Glutamatergic neuron (in vitro differentiated cells): ENCODE measurements around the gene RGR. TPM values are rescaled to one million over a fixed set of nuclear protein-coding genes. Genes with fewer than 3 reads are reported as not detected.

Experiments used
- DNase-seq: peaks from one replicate; pipeline ENCODE4 v3.0.0; 2022
- H3K27ac Mint-ChIP-seq: one replicate; pipeline ENCODE4 v1.8.0; 2020; ENCODE audit warnings: mild to moderate bottlenecking, mixed read lengths, inconsistent platforms; ENCODE audit not compliant: unreplicated experiment
- H3K27me3 Mint-ChIP-seq: one replicate; pipeline ENCODE4 v1.8.0; 2020; ENCODE audit warnings: mild to moderate bottlenecking, moderate library complexity, mixed read lengths, inconsistent platforms; ENCODE audit not compliant: unreplicated experiment
- H3K36me3 Mint-ChIP-seq: one replicate; pipeline ENCODE4 v1.8.0; 2020; ENCODE audit warnings: mild to moderate bottlenecking, mixed read lengths, inconsistent platforms; ENCODE audit not compliant: unreplicated experiment
- H3K4me1 Mint-ChIP-seq: one replicate; pipeline ENCODE4 v1.8.0; 2020; ENCODE audit warnings: mild to moderate bottlenecking, low read depth, mixed read lengths, inconsistent platforms; ENCODE audit not compliant: unreplicated experiment
- H3K4me3 Mint-ChIP-seq: one replicate; pipeline ENCODE4 v1.8.0; 2020; ENCODE audit warnings: mild to moderate bottlenecking, mixed read lengths, inconsistent platforms; ENCODE audit not compliant: unreplicated experiment
- H3K9me3 Mint-ChIP-seq: one replicate; pipeline ENCODE4 v1.8.0; 2020; ENCODE audit warnings: mild to moderate bottlenecking, moderate library complexity, mixed read lengths, inconsistent platforms; ENCODE audit not compliant: unreplicated experiment
- long read RNA-seq: library from polyadenylated mRNA; unstranded; transcript quantifications from one replicate; pipeline ENCODE4 v2.0.0, GENCODE V29; 2020; ENCODE audit not compliant: unreplicated experiment
- total RNA-seq: library from RNA; stranded (reverse); fragmentation: NEBNext Ultra II Directional; extraction: Animal tissue kit (Norgen Biotek cat#: 25700); gene quantifications from one replicate; pipeline ENCODE4 v1.2.1, GENCODE V29; 2021; ENCODE audit not compliant: unreplicated experiment
- TF ChIP-seq, protein P1 (sequence below): fragments of 200-600 bp; sonication (generic); IDR thresholded peaks from one replicate; pipeline ENCODE4 v1.5.0; 2021; ENCODE audit not compliant: partially characterized antibody, unreplicated experiment

The RGR gene, protein sequence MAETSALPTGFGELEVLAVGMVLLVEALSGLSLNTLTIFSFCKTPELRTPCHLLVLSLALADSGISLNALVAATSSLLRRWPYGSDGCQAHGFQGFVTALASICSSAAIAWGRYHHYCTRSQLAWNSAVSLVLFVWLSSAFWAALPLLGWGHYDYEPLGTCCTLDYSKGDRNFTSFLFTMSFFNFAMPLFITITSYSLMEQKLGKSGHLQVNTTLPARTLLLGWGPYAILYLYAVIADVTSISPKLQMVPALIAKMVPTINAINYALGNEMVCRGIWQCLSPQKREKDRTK
- not detected for total RNA-seq
- long read RNA-seq = 0 reads

DNA sequence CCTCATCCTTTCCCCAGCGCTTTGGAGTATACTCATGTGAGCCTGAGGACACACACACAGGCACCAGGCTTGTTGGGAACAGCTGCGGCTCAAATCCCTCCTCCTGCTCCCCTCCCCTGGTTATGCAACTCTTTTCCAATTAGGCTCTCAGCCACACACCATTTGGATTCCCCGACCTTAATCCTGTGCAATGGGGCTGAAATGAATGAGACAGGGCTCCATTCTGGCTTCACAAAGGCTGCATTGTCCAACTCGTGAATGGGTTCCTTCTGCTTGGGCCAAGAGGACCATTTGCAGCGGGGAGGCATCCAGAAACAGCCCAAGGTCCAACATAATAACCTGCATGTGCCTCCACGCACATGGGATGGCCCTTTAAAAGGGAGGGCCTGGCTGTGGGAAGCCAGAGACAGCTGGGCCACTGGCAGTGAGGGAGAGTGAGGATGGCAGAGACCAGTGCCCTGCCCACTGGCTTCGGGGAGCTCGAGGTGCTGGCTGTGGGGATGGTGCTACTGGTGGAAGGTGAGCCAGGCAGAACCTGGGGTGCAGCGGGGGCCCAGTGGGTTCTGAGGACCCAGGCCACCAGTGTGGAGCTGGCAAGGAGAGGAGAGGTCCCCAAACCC, at the start of gene RGR:
TSS of gene RGR (plus strand) at position 403 of the 620 bp plus-strand sequence. CDS start at position 441, 38 bp downstream.
- peaks cover 7% of the 10 kb centered on the region for H3K9me3 Mint-ChIP-seq
- TF ChIP-seq, protein P1, sequence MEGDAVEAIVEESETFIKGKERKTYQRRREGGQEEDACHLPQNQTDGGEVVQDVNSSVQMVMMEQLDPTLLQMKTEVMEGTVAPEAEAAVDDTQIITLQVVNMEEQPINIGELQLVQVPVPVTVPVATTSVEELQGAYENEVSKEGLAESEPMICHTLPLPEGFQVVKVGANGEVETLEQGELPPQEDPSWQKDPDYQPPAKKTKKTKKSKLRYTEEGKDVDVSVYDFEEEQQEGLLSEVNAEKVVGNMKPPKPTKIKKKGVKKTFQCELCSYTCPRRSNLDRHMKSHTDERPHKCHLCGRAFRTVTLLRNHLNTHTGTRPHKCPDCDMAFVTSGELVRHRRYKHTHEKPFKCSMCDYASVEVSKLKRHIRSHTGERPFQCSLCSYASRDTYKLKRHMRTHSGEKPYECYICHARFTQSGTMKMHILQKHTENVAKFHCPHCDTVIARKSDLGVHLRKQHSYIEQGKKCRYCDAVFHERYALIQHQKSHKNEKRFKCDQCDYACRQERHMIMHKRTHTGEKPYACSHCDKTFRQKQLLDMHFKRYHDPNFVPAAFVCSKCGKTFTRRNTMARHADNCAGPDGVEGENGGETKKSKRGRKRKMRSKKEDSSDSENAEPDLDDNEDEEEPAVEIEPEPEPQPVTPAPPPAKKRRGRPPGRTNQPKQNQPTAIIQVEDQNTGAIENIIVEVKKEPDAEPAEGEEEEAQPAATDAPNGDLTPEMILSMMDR = no peak
- H3K4me3 Mint-ChIP-seq = no peak within 1 kb of the TSS
- DNase-seq = no peak
- peaks cover 7% of the 10 kb centered on the region for H3K36me3 Mint-ChIP-seq
- H3K27ac Mint-ChIP-seq = peak within 1 kb of the TSS; percentile 74
- peaks cover 8% of the 10 kb centered on the region for H3K4me1 Mint-ChIP-seq
- H3K27me3 Mint-ChIP-seq = peaks cover 4% of the 10 kb centered on the region

DNA sequence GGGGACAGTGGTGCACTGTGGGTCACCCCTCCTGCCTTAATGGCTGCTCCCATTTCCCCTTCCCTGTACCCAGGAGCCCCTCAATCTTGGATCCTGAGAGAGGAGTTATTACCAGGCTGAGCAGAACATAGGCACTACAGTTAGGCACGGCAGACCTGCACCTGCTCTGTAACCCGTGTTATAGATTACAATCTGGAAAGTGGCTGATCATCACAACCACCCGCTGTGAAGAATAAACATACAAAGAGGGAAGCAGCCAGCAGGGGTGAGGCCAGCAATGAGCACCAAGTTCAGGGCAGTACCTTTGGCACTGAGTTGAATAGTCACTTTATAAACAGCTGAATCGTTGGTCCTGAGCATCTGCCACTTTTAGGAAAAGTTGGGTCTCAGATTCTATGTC, 48.8 kb upstream of the RGR start:
- no peaks in the 10 kb centered on the region for H3K36me3 Mint-ChIP-seq
- no peak overlapping the region for H3K27ac Mint-ChIP-seq
- H3K4me3 Mint-ChIP-seq = no peak overlapping the region
- H3K27me3 Mint-ChIP-seq = peaks cover 22% of the 10 kb centered on the region
- TF ChIP-seq, protein P1 = no peak
- peaks cover 3% of the 10 kb centered on the region for H3K4me1 Mint-ChIP-seq
- DNase-seq = no peak
- H3K9me3 Mint-ChIP-seq = peaks cover 3% of the 10 kb centered on the region

DNA sequence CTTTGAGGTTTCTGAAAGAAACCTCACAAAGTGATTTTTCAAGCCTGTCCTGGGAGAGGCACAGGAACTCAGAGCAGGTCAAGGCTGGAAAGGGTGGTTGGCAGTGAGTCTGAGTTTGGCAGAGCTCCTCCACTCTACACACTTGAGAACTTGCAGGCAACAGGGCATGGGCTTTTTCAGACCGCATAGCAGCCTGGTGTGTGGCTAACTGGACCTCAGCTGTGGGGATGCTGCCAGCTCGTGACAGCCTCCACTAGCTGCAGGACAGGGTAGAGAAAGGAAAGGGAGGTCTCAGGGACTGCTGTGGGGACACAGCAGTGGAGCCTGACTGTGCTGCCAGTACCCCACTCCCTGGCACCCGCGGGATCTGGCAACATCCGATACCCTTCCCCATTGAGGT, 47.9 kb upstream of the RGR start:
- TF ChIP-seq, protein P1 = no peak
- Mint-ChIP-seq H3K36me3 (no peaks in the 10 kb centered on the region), H3K4me1 (peaks cover 3% of the 10 kb centered on the region), H3K4me3 (no peak overlapping the region), H3K27ac (no peak overlapping the region), H3K27me3 (peaks cover 20% of the 10 kb centered on the region), H3K9me3 (peaks cover 3% of the 10 kb centered on the region)
- DNase-seq = no peak

DNA sequence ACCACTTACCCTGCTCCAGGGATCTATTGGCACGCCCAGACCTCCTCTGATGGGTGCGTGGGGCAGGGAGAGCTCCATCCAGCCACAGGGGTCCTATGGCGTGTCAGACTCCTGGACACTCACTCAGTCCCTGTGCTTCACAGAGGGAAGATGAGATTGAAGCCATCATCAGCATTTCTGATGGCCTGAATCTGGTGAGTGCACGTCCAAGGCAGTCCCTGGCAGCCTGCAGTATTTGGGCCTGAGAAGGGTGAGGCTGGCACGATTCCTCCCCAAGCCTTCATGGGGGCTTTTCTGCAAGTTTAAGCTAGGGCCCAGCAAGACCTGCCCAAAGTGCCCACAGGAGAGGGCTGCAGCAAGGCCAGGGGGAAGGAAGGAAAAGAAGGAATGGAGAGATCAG, 47.2 kb upstream of the RGR start:
- no peak overlapping the region for H3K4me3 Mint-ChIP-seq
- peaks cover 7% of the 10 kb centered on the region for H3K4me1 Mint-ChIP-seq
- TF ChIP-seq, protein P1 = no peak
- no peak for DNase-seq
- peaks cover 3% of the 10 kb centered on the region for H3K9me3 Mint-ChIP-seq
- H3K27me3 Mint-ChIP-seq = peaks cover 20% of the 10 kb centered on the region
- no peak overlapping the region for H3K27ac Mint-ChIP-seq
- no peaks in the 10 kb centered on the region for H3K36me3 Mint-ChIP-seq
